NB4 (cell line): Measurements from ENCODE around the gene ELAVL1.

Experiments used
- DNase-seq: peaks from one replicate; pipeline ENCODE4 v3.0.0; 2010; ENCODE audit warnings: low read depth
- H3K4me3 ChIP-seq: one replicate; pipeline ENCODE4 v1.5.1; 2011; ENCODE audit warnings: mild to moderate bottlenecking, low read depth, low read length, moderate library complexity
- MYC ChIP-seq: IDR thresholded peaks from 2 replicates; pipeline ENCODE4 v1.6.1; 2011; ENCODE audit warnings: low read depth, low read length
- POLR2A ChIP-seq: IDR thresholded peaks from 2 replicates; pipeline ENCODE4 v1.6.1; 2011; ENCODE audit warnings: mild to moderate bottlenecking; ENCODE audit not compliant: insufficient read length; ENCODE audit errors: extremely low read depth
- TF ChIP-seq, protein P1 (sequence below): IDR thresholded peaks from one replicate; pipeline ENCODE4 v1.5.1; 2012; ENCODE audit warnings: low read depth, low read length
- TF ChIP-seq, protein P2 (sequence below): IDR thresholded peaks from 2 replicates; pipeline ENCODE4 v1.6.1; 2011; ENCODE audit warnings: low read depth, low read length

ELAVL1 gene

DNA sequence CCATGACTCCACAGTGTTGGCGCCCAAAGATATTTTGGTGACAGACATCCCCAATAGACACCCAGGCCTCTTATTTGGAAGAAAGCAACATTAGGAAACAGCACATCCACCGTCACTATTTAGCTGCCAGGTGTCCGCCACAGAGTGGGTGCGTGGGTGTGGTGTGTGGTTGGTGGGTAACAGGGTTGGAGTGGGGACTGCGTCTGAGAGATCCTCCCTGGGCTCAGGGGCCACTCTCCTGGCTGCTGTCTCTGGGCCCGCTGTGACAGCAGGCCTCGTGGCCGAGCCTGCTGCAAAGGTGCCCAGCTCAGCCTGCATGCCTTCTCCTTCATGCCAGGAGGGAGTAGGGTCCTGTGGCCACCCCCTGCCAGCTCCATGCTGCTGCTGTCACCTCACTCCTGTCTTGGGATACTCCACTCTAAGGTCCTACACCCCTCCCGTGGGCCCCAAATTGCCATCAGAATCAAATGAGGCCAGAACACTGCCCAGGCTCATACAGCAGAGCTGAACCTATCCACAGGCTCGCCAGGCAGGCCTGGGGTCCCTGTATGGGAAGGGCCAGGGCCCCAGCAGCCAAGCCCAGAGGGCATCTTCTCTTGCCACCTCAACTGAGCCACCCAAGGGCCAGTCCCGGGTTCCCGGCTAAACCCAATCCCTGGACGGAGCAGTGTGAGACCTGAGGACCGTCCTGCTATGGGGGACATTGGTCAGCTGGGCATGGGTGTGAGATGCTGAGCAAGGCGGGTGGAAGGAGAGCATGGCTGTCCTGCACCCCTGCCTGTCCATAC is 37.2 kb downstream of the ELAVL1 start:
- no peak for DNase-seq
- TF ChIP-seq POLR2A (no peak), MYC (no peak)
- TF ChIP-seq, protein P1, sequence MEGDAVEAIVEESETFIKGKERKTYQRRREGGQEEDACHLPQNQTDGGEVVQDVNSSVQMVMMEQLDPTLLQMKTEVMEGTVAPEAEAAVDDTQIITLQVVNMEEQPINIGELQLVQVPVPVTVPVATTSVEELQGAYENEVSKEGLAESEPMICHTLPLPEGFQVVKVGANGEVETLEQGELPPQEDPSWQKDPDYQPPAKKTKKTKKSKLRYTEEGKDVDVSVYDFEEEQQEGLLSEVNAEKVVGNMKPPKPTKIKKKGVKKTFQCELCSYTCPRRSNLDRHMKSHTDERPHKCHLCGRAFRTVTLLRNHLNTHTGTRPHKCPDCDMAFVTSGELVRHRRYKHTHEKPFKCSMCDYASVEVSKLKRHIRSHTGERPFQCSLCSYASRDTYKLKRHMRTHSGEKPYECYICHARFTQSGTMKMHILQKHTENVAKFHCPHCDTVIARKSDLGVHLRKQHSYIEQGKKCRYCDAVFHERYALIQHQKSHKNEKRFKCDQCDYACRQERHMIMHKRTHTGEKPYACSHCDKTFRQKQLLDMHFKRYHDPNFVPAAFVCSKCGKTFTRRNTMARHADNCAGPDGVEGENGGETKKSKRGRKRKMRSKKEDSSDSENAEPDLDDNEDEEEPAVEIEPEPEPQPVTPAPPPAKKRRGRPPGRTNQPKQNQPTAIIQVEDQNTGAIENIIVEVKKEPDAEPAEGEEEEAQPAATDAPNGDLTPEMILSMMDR: no peak
- TF ChIP-seq, protein P2, sequence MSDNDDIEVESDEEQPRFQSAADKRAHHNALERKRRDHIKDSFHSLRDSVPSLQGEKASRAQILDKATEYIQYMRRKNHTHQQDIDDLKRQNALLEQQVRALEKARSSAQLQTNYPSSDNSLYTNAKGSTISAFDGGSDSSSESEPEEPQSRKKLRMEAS: no peak
- H3K4me3 ChIP-seq: no peak overlapping the region

DNA sequence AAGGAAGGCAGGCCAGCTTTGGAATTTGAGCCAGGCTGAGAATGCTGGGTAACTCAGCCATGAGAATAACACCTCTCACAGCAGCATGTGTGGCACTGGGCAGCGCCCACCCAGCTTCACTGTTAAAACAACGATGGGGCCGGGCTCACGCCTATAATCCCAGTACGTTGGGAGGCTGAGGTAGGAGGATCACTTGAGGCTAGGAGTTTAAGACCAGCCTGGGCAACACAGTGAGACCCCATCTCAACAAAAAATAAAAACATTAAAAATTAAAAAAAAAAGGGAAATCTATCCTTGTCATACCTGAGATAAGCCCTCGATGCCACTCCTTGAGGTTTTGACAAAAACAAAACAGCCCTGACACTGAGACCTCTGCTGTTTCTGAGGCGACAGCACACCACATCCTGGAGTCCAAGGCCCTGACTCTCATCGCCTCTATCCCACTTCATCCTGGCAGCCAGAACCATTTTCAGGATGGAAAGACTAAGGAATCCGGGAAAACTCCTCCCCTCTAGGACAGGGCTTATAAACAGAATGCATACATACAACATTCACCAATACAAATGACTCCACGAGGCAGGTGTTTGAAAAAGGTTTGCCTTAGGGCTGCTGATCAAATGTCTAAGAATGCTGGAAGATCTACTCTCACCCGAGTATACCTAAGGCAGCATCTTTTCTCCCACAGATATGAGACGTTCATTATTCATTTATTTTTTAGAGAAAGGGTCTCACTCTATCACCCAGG is 39.3 kb downstream of the ELAVL1 start:
- TF ChIP-seq, protein P1: no peak
- TF ChIP-seq MYC (no peak), POLR2A (no peak)
- TF ChIP-seq, protein P2: no peak
- DNase-seq: no peak
- no peak overlapping the region for H3K4me3 ChIP-seq

DNA sequence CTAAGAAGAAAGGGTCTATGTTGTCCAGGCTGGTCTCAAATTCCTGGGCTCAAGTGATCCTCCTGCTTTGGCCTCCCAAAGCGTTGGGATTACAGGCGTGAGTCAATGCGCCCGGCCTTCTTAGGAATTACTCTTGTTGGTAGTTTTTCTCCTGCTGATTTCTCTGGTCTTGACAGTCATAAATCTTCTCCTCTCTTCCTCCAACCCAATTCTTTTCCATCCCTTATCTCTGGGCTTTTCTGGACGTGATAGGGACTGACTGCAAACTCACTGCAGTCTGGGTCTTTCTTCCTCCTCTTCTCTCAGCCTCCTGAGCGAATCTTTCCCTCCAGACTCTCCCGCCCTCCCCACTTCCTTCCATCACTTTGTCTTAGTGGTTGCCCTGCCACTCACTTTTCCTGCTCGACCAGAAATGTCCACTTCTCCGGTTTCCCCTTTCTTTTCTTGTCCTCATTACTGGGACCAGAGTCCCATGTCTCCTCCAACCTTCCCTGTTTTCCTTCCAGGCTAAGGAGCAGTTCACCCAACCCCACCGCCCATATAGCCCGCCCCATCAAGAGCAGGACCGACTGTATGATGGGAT is 40.1 kb downstream of the ELAVL1 start:
- H3K4me3 ChIP-seq: no peak overlapping the region
- TF ChIP-seq, protein P1: no peak
- TF ChIP-seq, protein P2: no peak
- TF ChIP-seq MYC: no peak
- TF ChIP-seq POLR2A: no peak
- no peak for DNase-seq

- H3K4me3 ChIP-seq: no peak overlapping the region
- TF ChIP-seq POLR2A (no peak), MYC (no peak)
- TF ChIP-seq, protein P1: no peak
- TF ChIP-seq, protein P2: no peak
- no peak for DNase-seq
These were observed 41.9 kb downstream of the ELAVL1 start for GRCh38 chr19:7963566-7963965.

DNA sequence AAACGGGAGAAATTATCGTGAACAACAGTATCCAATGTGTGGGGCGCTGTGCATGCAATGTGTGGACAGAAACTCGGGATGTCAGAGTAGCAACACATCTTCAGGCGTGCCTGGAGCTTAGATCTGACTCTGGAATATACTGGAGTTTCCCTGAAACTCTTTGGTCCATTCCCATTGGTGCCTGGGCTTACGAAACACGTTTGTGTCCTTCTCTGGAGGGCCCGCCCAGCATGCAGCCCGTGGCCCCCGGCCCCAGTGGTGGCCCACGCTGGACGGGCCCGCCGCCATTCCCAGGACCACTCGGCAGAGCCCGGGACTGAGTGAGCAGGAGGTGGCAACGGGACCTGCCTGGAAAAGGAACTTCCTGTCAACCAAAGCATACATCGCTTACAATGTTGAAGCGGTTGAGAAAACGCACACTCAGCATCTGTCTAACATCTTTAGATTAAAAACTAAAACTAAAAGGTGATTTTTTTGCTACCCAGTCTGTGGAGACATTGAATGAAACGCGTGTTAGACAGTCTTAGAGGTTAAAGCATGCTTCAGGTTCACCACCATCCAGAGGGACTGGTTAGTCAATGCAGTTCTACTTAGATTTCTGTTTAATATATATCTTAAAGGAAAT is 42.7 kb downstream of the ELAVL1 start:
- no peak overlapping the region for H3K4me3 ChIP-seq
- TF ChIP-seq, protein P1: no peak
- TF ChIP-seq, protein P2: no peak
- TF ChIP-seq MYC: no peak
- TF ChIP-seq POLR2A: no peak

More for the DNA sequence above, 42.7 kb downstream of the ELAVL1 start:
- no peak for DNase-seq
